ENCODE results near the gene C1orf232.
A peak's percentile ranks its signal among the peaks of the same experiment; 100 is the strongest.

Gene C1orf232

DNA sequence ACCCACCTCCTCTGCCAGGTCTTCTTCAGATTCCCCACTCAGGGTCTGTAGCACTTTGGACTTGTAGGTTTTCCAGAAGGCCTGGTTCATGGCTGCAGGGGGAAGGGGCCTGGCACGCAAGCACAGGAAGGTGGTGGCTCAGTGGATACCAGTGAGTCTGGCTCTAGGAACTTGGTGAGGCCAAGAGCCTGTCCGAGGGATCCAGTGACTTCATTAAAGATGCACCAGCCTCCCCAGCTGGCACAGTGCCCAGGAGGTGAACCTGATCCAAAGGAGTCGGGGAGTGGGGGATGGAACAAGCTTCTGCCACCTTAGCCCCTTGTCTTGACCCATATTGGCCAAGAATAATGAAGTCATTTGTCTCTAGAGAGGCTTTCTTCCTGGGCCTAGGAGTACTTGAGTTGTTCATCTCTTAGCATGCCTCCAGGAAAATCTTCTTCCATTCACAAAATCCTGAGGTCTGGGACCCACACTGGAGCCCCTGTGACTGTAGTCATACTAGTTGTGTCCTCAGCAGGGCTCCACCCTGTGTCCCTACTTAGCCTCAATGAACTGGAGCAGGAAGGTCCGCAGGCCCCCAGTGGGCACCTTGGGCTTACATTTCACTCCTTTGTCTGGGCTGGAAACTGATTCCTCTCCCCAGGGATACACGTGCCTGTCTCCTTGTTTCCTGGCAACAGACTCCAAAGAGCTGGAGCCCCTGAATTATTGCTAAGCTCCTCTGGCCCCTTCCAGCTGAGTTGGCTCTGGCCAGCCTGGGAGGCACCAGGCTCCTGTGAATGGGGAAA is at the start of gene C1orf232:
C1orf232 (minus strand) TSS at position 554 of the 788 bp plus-strand sequence; CDS start at position 90, 464 bp downstream.
- peak; percentile 34 for DNase-seq

- DNase-seq, result no peak
Measured at GRCh38 chr1:26215246-26215645, 46.5 kb upstream of the C1orf232 start.

DNA sequence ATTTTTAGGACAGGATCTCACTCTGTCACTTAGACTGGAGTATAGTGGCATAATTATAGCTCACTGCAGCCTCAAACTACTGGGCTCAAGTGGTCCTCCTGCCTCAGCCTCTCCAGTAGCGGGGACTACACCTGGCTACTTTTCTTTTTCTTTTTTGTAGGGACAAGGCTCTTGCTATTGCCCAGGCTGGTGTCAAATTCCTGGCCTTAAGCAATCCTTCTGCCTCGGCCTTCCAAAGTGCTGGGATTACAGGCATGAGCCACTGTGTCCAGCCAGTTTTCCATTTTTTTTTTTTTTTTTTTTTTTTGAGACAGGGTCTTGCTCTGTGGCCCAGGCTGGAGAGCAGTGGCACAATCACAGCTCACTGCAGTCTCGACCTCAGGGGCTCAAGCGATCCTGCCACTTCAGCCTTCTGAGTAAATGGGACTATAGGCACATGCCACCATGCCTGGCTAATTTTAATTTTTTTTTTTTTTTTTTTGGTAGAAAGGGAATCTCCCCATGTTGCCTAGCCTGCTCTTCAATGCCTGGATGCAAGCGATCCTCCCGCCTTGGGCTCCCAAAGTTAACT is 44.7 kb upstream of the C1orf232 start:
- no peak for DNase-seq

DNA sequence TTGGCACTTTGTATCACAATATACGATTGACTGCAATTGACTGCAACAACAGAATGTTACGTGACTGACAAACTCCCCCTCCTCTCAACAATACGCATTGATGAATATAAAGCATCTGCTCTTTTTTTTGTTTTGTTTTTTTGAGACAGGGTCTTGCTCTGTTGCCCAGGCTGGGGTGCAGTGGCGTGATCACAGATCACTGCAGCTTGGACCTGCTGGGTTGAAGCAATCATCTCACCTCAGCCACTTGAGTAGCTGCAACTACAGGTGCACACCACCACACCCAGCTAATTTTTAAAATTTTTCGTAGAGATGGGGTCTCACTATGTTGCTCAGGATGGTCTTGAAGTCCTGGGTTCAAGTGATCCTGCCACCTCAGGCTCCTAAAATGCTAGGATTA is 44.0 kb upstream of the C1orf232 start:
- no peak for DNase-seq

- no peak for DNase-seq
Measured at GRCh38 chr1:26210147-26210870, 41.5 kb upstream of the C1orf232 start.

DNA sequence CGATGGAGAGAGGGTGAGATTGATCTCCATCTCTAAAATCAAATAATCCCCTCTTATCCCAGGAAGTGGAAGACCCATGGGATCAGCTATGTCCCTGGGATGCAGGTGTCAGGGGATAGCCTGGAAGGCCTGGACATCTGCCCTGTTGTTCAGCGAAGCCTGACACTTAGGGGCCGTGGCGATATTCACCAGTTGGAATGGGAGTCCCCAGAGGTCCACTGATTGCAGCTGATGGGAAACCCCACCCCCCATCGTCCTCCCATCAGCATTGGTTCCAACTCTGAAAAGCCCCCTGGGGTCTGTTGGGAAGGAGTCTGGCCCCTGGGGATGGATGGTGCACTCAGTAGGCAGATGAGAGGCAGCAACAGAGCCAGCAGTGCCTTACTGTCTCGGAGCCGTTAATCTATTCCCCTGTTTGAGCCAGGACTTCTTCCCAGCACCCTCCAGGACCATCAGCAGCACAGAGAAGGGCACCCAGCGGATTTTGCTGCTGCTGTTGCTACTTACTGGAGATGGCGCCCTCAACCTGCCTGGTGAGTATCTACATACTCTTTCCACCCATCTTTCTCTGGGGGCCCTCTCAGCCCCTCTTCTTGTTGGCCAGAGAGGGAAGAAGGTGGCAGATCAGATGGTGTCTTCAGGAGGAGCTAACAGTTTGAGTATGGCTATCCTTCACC is 35.0 kb upstream of the C1orf232 start:
- DNase-seq, result no peak

GRCh38 chr1:26200413-26200812 is 31.6 kb upstream of the C1orf232 start:
- DNase-seq, result no peak

DNA sequence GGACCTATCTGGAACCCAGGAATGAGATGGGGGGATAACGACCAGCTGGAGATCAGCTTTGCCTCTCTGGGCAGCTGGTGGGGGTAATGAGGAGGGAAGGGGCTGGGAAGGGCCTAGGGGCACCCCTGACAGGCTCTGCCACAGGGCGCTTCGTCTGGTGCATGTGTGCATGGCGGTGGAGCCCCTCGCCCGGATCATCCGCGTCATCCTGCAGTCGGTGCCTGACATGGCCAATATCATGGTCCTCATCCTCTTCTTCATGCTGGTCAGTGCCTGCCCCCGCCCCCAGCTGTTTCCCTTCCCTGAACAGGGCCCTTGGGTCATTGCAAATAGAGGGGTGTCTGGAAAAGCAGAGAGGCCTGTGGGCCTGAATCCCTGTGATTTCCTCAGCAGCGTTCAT is 29.1 kb upstream of the C1orf232 start:
- DNase-seq, result no peak

- DNase-seq, result no peak
Measured at GRCh38 chr1:26197301-26197700, 28.5 kb upstream of the C1orf232 start.

GRCh38 chr1:26195805-26196204 is 27.0 kb upstream of the C1orf232 start:
- no peak for DNase-seq

GRCh38 chr1:26191739-26192138 is 23.0 kb upstream of the C1orf232 start:
- no peak for DNase-seq

DNA sequence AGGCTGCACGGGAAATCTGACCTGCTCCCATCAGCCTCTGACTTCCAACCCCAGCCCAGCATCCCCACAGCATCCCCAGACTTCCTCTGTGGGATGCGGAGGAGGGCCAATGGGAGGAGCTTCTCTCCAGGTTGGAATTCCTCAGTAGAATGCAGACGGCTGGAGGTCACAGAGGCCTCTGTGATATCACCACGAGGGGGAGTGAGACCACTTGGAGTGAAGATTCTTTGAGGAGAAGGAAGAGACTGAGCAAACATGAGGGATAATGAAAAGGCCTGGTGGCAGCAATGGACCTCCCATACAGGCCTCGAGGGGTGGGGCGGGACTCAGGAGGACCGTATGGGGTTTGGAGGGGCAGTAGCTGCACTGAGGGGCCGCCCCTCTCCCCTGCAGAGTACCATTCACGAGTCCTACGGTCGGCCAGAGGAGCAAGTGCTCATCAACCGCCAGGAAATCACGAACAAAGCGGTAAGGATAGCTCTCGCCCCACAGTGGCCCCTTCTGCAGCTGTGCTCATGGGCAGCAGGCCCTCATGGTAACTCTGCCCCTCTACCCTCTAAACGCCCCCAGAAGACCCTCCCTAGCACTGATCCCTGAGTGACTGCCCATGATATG is 21.7 kb upstream of the C1orf232 start, which contains the start of gene CATSPER4:
CATSPER4 (plus strand) TSS at position 230 of the 615 bp plus-strand sequence; CDS start at position 256, 26 bp downstream.
- DNase-seq, result no peak

DNA sequence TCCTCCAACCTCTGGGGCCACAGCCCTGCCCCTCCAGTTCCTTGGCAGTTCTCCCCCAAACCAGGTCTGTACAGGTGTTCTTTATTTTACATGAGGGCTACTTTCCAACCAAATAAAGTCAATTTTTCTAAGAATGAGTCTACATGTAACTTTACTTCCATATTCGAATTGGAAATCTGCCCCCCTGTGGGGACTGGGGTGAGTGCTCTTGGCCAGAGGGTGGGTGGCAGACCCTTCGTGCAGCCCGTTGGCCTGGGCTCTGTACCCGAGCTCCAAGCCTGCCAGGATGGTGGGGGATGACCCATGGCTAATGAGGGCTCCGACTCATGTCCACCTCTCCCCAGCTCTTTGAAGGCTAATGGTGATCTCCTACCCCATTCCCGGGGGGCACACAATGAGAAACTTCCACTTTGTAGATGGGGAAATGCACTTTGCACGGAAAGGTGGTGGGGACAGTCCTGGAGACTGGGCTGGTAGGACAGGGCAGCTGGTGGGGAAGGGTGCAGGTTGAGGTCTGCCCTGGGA is 21.1 kb upstream of the C1orf232 start:
- no peak for DNase-seq

DNA sequence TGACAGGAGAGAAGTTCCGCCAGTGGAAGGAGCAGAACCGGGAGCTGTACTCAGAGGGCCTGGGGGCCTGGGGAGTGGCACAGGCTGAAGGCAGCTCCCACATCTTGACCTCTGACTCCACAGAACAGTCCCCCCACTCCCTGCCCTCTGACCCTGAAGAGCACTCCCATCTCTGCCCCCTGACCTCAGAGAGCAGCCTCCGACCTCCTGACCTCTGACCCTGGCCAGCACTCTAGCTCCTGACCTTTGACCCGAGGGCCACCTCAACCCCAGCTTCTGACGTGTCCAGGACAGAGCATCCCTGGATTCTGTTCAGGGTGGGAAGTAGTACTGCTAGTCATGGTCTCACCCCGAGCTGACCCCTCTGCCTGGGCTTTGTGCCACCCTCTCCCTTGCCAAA is 20.6 kb upstream of the C1orf232 start:
- DNase-seq, result no peak

DNA sequence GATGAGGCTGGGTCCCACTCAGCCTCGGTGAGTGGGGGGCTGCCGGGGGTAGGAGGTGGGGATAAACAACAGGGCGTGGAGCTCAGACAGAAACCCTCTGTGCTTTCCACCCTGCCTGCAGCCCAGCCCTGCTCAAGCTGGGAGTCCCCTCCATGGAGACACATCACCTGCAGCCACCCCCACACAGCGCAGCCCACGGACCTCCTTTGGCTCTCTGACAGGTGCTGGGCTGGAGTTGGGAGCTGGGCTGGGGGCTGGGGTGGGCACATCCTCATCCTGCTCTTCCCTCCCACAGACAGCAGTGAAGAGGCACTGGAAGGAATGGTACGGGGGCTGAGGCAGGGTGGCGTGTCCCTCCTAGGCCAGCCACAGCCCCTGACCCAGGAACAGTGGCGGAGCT is 19.7 kb upstream of the C1orf232 start:
- no peak for DNase-seq

DNA sequence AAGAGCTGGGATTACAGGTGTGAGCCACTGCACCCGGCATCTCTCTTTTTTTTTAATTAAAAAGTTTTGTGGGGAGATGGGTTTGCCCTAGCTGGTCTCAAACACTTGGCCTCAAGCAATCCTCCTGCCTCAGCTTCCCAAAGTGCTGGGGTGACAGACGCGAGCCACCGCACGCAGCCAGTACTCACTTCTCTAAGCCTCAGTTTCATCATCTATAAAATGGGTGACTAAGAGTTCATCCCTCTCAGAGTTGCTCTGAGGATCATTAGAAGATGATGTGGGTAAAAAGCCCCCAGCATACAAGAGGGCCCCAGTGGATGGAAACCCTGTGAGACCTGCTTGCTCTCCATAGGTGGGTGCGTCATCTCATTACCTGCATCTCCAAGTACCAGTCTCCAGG is 19.1 kb upstream of the C1orf232 start:
- no peak for DNase-seq

GRCh38 chr1:26184883-26185282 is 16.1 kb upstream of the C1orf232 start:
- DNase-seq, result no peak

- DNase-seq, result no peak
Measured at GRCh38 chr1:26184086-26184485, 15.3 kb upstream of the C1orf232 start.

DNA sequence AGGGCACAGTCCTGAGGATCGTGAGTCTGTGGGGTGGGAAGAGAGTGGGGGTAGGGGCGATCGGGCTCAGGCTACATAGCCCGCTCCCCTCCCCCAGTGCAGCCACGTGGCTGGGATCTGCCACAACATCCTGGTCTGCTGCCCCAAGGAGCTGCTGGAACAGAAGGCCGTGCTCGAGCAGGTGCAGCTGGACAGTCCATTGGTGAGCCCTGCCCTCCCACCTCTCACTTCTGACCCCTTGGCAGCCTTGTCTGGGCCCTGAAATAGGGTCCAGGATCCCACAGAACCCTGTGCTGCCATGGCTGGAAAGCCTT is 13.6 kb upstream of the C1orf232 start:
- no peak for DNase-seq

GRCh38 chr1:26181586-26182382 is 13.0 kb upstream of the C1orf232 start:
- no peak for DNase-seq

DNA sequence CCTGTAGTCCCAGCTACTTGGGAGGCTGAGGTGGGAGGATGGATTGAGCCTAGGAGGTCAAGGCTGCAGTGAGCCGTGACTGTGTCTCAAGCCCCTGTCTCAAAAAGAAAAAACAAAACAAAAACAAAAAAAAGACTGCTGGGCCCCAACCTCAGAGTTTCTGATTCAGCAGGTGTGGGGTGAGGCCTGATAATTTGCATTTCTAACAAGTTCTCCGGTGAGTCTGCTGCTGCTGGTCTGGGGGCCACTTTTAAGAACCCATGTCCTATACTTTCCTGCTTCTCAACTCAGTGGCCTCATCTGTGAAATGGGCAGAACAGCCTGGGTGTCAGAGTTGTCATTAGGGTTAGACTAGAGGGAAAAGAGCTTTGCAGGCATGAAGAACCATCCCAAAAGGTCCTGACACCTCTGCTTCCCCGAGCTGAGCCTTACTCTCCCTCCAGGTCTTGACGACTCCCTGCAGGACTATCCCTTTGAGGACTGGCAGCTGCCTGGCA is 11.3 kb upstream of the C1orf232 start:
- no peak for DNase-seq

Measured in NCI-H1417 treated with DMSO at 0.1 percent for 48 hours (cell line).